Effector memory CD8-positive, alpha-beta T cell (primary cell): Measurements from ENCODE around the gene SLC8A1.

Experiments
- ATAC-seq: fragments of 150-1000 bp; cut with Tn5 transposase; replicated peaks from 2 replicates; pipeline ENCODE4 v1.10.0; 2021; ENCODE audit warnings: mild to moderate bottlenecking, moderate library complexity
- DNase-seq, 3 experiments: peaks; one replicate each; pipeline ENCODE4 v3.0.0; 2021
- H3K27ac Mint-ChIP-seq, 2 donors: one replicate each; pipeline ENCODE4 v1.8.0; 2022; ENCODE audit warnings: mild to moderate bottlenecking in 2 of 2, mixed read lengths in 2 of 2, moderate library complexity in 2 of 2
- H3K27me3 Mint-ChIP-seq, 2 donors: one replicate each; pipeline ENCODE4 v1.8.0; 2022; ENCODE audit warnings: mixed read lengths in 2 of 2
- H3K36me3 Mint-ChIP-seq: one replicate; pipeline ENCODE4 v1.8.0; 2022; ENCODE audit warnings: mild to moderate bottlenecking, moderate library complexity, mixed read lengths; ENCODE audit not compliant: insufficient read depth
- H3K4me1 Mint-ChIP-seq, 2 donors: one replicate each; pipeline ENCODE4 v1.8.0; 2022; ENCODE audit warnings: low read depth in 2 of 2, mixed read lengths in 2 of 2
- H3K4me3 Mint-ChIP-seq, 2 donors: one replicate each; pipeline ENCODE4 v1.8.0; 2022; ENCODE audit warnings: mild to moderate bottlenecking in 2 of 2, mixed read lengths in 2 of 2, moderate library complexity in 2 of 2
- H3K9me3 Mint-ChIP-seq, 2 donors: one replicate each; pipeline ENCODE4 v1.8.0; 2022; ENCODE audit warnings: mixed read lengths in 2 of 2

The SLC8A1 gene

GRCh38 chr2:40430776-40431599 lies 20.9 kb downstream of the SLC8A1 start:
- H3K4me3 Mint-ChIP-seq: no peak overlapping the region
- H3K36me3 Mint-ChIP-seq: no peaks in the 10 kb centered on the region
- no peaks in the 10 kb centered on the region for H3K27me3 Mint-ChIP-seq
- H3K9me3 Mint-ChIP-seq: peaks cover 7 to 8% of the 10 kb centered on the region in 2 donors
- no peak for DNase-seq
- H3K4me1 Mint-ChIP-seq: no peaks in the 10 kb centered on the region
- H3K27ac Mint-ChIP-seq: no peak overlapping the region
- no peak for ATAC-seq

- H3K4me1 Mint-ChIP-seq: no peaks in the 10 kb centered on the region
- H3K27ac Mint-ChIP-seq: no peak overlapping the region
- no peaks in the 10 kb centered on the region for H3K36me3 Mint-ChIP-seq
- H3K9me3 Mint-ChIP-seq: peaks cover 0 to 8% of the 10 kb centered on the region in 2 donors
- ATAC-seq (no peak), DNase-seq (no peak)
- no peaks in the 10 kb centered on the region for H3K27me3 Mint-ChIP-seq
- H3K4me3 Mint-ChIP-seq: no peak overlapping the region
Observed at GRCh38 chr2:40428439-40428838, 23.5 kb downstream of the SLC8A1 start.

- H3K4me1 Mint-ChIP-seq: no peaks in the 10 kb centered on the region
- DNase-seq (no peak), ATAC-seq (no peak)
- H3K9me3 Mint-ChIP-seq: peaks cover 0 to 5% of the 10 kb centered on the region in 2 donors
- no peaks in the 10 kb centered on the region for H3K36me3 Mint-ChIP-seq
- H3K4me3 Mint-ChIP-seq: no peak overlapping the region
- no peaks in the 10 kb centered on the region for H3K27me3 Mint-ChIP-seq
- no peak overlapping the region for H3K27ac Mint-ChIP-seq
Observed at GRCh38 chr2:40421631-40422297, 30.1 kb downstream of the SLC8A1 start.

- ATAC-seq (no peak), DNase-seq (no peak)
- no peaks in the 10 kb centered on the region for H3K4me1 Mint-ChIP-seq
Observed at GRCh38 chr2:40420478-40420877, 31.4 kb downstream of the SLC8A1 start.

GRCh38 chr2:40419364-40419762 lies 32.5 kb downstream of the SLC8A1 start:
- Mint-ChIP-seq H3K4me1 (no peaks in the 10 kb centered on the region), H3K27me3 (no peaks in the 10 kb centered on the region), H3K4me3 (no peak overlapping the region), H3K27ac (no peak overlapping the region), H3K9me3 (peaks cover 0 to 5% of the 10 kb centered on the region in 2 donors), H3K36me3 (no peaks in the 10 kb centered on the region)
- ATAC-seq (no peak), DNase-seq (no peak)

More at GRCh38 chr2:40420478-40420877, 31.4 kb downstream of the SLC8A1 start:
- peaks cover 0 to 5% of the 10 kb centered on the region in 2 donors for H3K9me3 Mint-ChIP-seq
- H3K4me3 Mint-ChIP-seq: no peak overlapping the region
- no peaks in the 10 kb centered on the region for H3K27me3 Mint-ChIP-seq
- H3K36me3 Mint-ChIP-seq: no peaks in the 10 kb centered on the region
- no peak overlapping the region for H3K27ac Mint-ChIP-seq

GRCh38 chr2:40418614-40419363 lies 33.1 kb downstream of the SLC8A1 start:
- Mint-ChIP-seq H3K4me3 (no peak overlapping the region), H3K4me1 (no peaks in the 10 kb centered on the region), H3K27ac (no peak overlapping the region), H3K36me3 (no peaks in the 10 kb centered on the region), H3K9me3 (peaks cover 0 to 5% of the 10 kb centered on the region in 2 donors), H3K27me3 (no peaks in the 10 kb centered on the region)
- no peak for ATAC-seq
- DNase-seq: no peak

GRCh38 chr2:40416486-40416885 lies 35.4 kb downstream of the SLC8A1 start:
- H3K9me3 Mint-ChIP-seq: peaks cover 0 to 5% of the 10 kb centered on the region in 2 donors
- no peak overlapping the region for H3K4me3 Mint-ChIP-seq
- H3K27me3 Mint-ChIP-seq: no peaks in the 10 kb centered on the region
- H3K27ac Mint-ChIP-seq: no peak overlapping the region
- ATAC-seq (no peak), DNase-seq (no peak)
- no peaks in the 10 kb centered on the region for H3K36me3 Mint-ChIP-seq
- H3K4me1 Mint-ChIP-seq: no peaks in the 10 kb centered on the region

- Mint-ChIP-seq H3K4me1 (no peaks in the 10 kb centered on the region), H3K36me3 (no peaks in the 10 kb centered on the region), H3K27me3 (no peaks in the 10 kb centered on the region), H3K9me3 (peaks cover 0 to 3% of the 10 kb centered on the region in 2 donors), H3K27ac (no peak overlapping the region), H3K4me3 (no peak overlapping the region)
- DNase-seq: no peak
- no peak for ATAC-seq
Observed at GRCh38 chr2:40415391-40415790, 36.5 kb downstream of the SLC8A1 start.

- H3K27me3 Mint-ChIP-seq: no peaks in the 10 kb centered on the region
- H3K9me3 Mint-ChIP-seq: peaks cover 0 to 4% of the 10 kb centered on the region in 2 donors
- no peak overlapping the region for H3K4me3 Mint-ChIP-seq
- no peak overlapping the region for H3K27ac Mint-ChIP-seq
- DNase-seq (no peak), ATAC-seq (no peak)
- no peaks in the 10 kb centered on the region for H3K36me3 Mint-ChIP-seq
- H3K4me1 Mint-ChIP-seq: no peaks in the 10 kb centered on the region
Observed at GRCh38 chr2:40412456-40412855, 39.4 kb downstream of the SLC8A1 start.

GRCh38 chr2:40410695-40411094 lies 41.2 kb downstream of the SLC8A1 start:
- no peak for ATAC-seq
- DNase-seq: no peak
- Mint-ChIP-seq H3K4me1 (no peaks in the 10 kb centered on the region), H3K27me3 (no peaks in the 10 kb centered on the region), H3K27ac (no peak overlapping the region), H3K9me3 (peaks cover 0 to 4% of the 10 kb centered on the region in 2 donors), H3K4me3 (no peak overlapping the region), H3K36me3 (no peaks in the 10 kb centered on the region)

- H3K4me1 Mint-ChIP-seq: no peaks in the 10 kb centered on the region
Observed at GRCh38 chr2:40409734-40410133, 42.2 kb downstream of the SLC8A1 start.

GRCh38 chr2:40406485-40407289 lies 45.2 kb downstream of the SLC8A1 start:
- no peak overlapping the region for H3K4me3 Mint-ChIP-seq
- H3K27ac Mint-ChIP-seq: no peak overlapping the region
- DNase-seq (no peak), ATAC-seq (no peak)
- no peaks in the 10 kb centered on the region for H3K4me1 Mint-ChIP-seq
- H3K9me3 Mint-ChIP-seq: peaks cover 0 to 4% of the 10 kb centered on the region in 2 donors
- no peaks in the 10 kb centered on the region for H3K27me3 Mint-ChIP-seq
- H3K36me3 Mint-ChIP-seq: no peaks in the 10 kb centered on the region

More at GRCh38 chr2:40409734-40410133, 42.2 kb downstream of the SLC8A1 start:
- ATAC-seq (no peak), DNase-seq (no peak)
- no peak overlapping the region for H3K4me3 Mint-ChIP-seq
- no peak overlapping the region for H3K27ac Mint-ChIP-seq
- no peaks in the 10 kb centered on the region for H3K27me3 Mint-ChIP-seq
- H3K36me3 Mint-ChIP-seq: no peaks in the 10 kb centered on the region
- H3K9me3 Mint-ChIP-seq: peaks cover 0 to 4% of the 10 kb centered on the region in 2 donors

GRCh38 chr2:40405465-40405864 lies 46.4 kb downstream of the SLC8A1 start:
- H3K4me1 Mint-ChIP-seq: no peaks in the 10 kb centered on the region
- no peak overlapping the region for H3K27ac Mint-ChIP-seq
- peaks cover 3 to 7% of the 10 kb centered on the region in 2 donors for H3K9me3 Mint-ChIP-seq
- no peak overlapping the region for H3K4me3 Mint-ChIP-seq
- DNase-seq: no peak
- ATAC-seq: no peak
- H3K27me3 Mint-ChIP-seq: no peaks in the 10 kb centered on the region
- H3K36me3 Mint-ChIP-seq: no peaks in the 10 kb centered on the region
